HEK293 (cell line): ENCODE data around the gene TMEM164.

Experiments used
- CTCF ChIA-PET: fragments of 350-600 bp; formaldehyde crosslinking; extraction: SDS; loops from one replicate; lab custom pipeline; 2021; ENCODE audit warnings: antibody characterized with exemption; lab: Yijun Ruan, JAX
- POLR2A ChIA-PET: fragments of 300-600 bp; formaldehyde crosslinking; extraction: SDS; loops from one replicate; lab custom pipeline; 2020; ENCODE audit warnings: antibody characterized with exemption, inconsistent platforms; lab: Yijun Ruan, JAX
- H3K27ac ChIP-seq: fragments of 200-500 bp; sonication (Bioruptor generic); 2 replicates; pipeline ENCODE4 v1.5.1; 2014; ENCODE audit warnings: low read depth, low read length, control low read depth, inconsistent platforms; ENCODE audit errors: extremely low read depth
- H3K36me3 ChIP-seq, 2 experiments: fragments of 200-500 bp in 1 of 2; sonication (Bioruptor generic) in 1 of 2; 1 replicate in 1 of 2; 2 replicates in 1 of 2; pipeline ENCODE4 v1.5.1; 2014 to 2017; ENCODE audit warnings: inconsistent platforms in 2 of 2, low read length in 2 of 2; ENCODE audit not compliant: control insufficient read depth in 2 of 2, insufficient read depth in 1 of 2
- H3K4me1 ChIP-seq: fragments of 200-500 bp; sonication (Bioruptor generic); 2 replicates; pipeline ENCODE4 v1.5.1; 2014; ENCODE audit warnings: mild to moderate bottlenecking, low read length, inconsistent platforms; ENCODE audit not compliant: control insufficient read depth, insufficient read depth
- H3K4me3 ChIP-seq: 2 replicates; pipeline ENCODE4 v1.5.1; 2011; ENCODE audit warnings: low read depth, mild to moderate bottlenecking, control low read depth, low read length, moderate library complexity
- H3K9me3 ChIP-seq: fragments of 200-500 bp; sonication (Bioruptor generic); 2 replicates; pipeline ENCODE4 v1.5.1; 2014; ENCODE audit warnings: low read depth, low read length, inconsistent platforms; ENCODE audit not compliant: control insufficient read depth, insufficient read depth
- AEBP2 ChIP-seq: fragments of 450-650 bp; formaldehyde crosslinking; IDR thresholded peaks from 2 replicates; pipeline ENCODE4 v1.5.1; 2016; ENCODE audit warnings: missing biosample characterization, missing genetic modification characterization, borderline replicate concordance
- BCL6B ChIP-seq: fragments of 450-650 bp; formaldehyde crosslinking; IDR thresholded peaks from 2 replicates; pipeline ENCODE4 v1.5.1; 2017; ENCODE audit warnings: missing biosample characterization, missing genetic modification characterization
- HOXD13 ChIP-seq: sonication (generic); formaldehyde crosslinking; IDR thresholded peaks from 2 replicates; pipeline ENCODE4 v1.8.0; 2022; ENCODE audit warnings: missing genetic modification reagents, borderline replicate concordance
- PRDM1 ChIP-seq: fragments of 450-650 bp; formaldehyde crosslinking; IDR thresholded peaks from 2 replicates; pipeline ENCODE4; 2016; ENCODE audit warnings: missing biosample characterization, missing genetic modification characterization
- RBAK ChIP-seq: fragments of 450-650 bp; formaldehyde crosslinking; IDR thresholded peaks from 2 replicates; pipeline ENCODE4 v1.5.1; 2016; ENCODE audit warnings: missing biosample characterization, missing genetic modification characterization
- SALL2 ChIP-seq: fragments of 450-650 bp; formaldehyde crosslinking; IDR thresholded peaks from 2 replicates; pipeline ENCODE4 v1.5.0; 2017; ENCODE audit warnings: missing biosample characterization, mild to moderate bottlenecking, missing genetic modification characterization, borderline replicate concordance
- SCRT2 ChIP-seq: fragments of 450-650 bp; formaldehyde crosslinking; IDR thresholded peaks from 2 replicates; pipeline ENCODE4 v1.5.1; 2016; ENCODE audit warnings: missing biosample characterization, missing genetic modification characterization
- SETDB1 ChIP-seq: IDR thresholded peaks from one replicate; pipeline ENCODE4 v1.6.1; 2017; ENCODE audit warnings: mild to moderate bottlenecking, low read length, moderate library complexity, mixed read lengths; ENCODE audit not compliant: insufficient read length
- ZBTB20 ChIP-seq: fragments of 450-650 bp; formaldehyde crosslinking; IDR thresholded peaks from 2 replicates; pipeline ENCODE4 v1.5.1; 2016; ENCODE audit warnings: missing biosample characterization, missing genetic modification characterization
- ZNF10 ChIP-seq: fragments of 450-650 bp; formaldehyde crosslinking; IDR thresholded peaks from 2 replicates; pipeline ENCODE4 v1.5.1; 2017; ENCODE audit warnings: missing biosample characterization, missing genetic modification characterization
- ZNF157 ChIP-seq: fragments of 450-650 bp; formaldehyde crosslinking; IDR thresholded peaks from 2 replicates; pipeline ENCODE4 v1.5.1; 2016; ENCODE audit warnings: missing biosample characterization, missing genetic modification characterization
- ZNF174 ChIP-seq: fragments of 450-650 bp; formaldehyde crosslinking; IDR thresholded peaks from 2 replicates; pipeline ENCODE4 v1.5.0; 2017; ENCODE audit warnings: missing biosample characterization, mild to moderate bottlenecking, missing genetic modification characterization
- ZNF223 ChIP-seq: fragments of 450-650 bp; formaldehyde crosslinking; IDR thresholded peaks from 2 replicates; pipeline ENCODE4 v1.5.1; 2016; ENCODE audit warnings: missing biosample characterization, missing genetic modification characterization
- ZNF266 ChIP-seq: fragments of 450-650 bp; formaldehyde crosslinking; IDR thresholded peaks from 2 replicates; pipeline ENCODE4 v1.5.1; 2016; ENCODE audit warnings: missing biosample characterization, missing genetic modification characterization, low read depth
- ZNF549 ChIP-seq: fragments of 450-650 bp; IDR thresholded peaks from 2 replicates; pipeline ENCODE4 v1.5.1; 2018; ENCODE audit warnings: missing biosample characterization, missing genetic modification characterization, mild to moderate bottlenecking, inconsistent platforms, moderate library complexity
- ZNF621 ChIP-seq: fragments of 450-650 bp; formaldehyde crosslinking; IDR thresholded peaks from 2 replicates; pipeline ENCODE4 v1.5.1; 2017; ENCODE audit warnings: missing biosample characterization, missing genetic modification characterization
- ZNF677 ChIP-seq: fragments of 450-650 bp; IDR thresholded peaks from 2 replicates; pipeline ENCODE4 v1.5.0; 2018; ENCODE audit warnings: missing biosample characterization, mild to moderate bottlenecking, missing genetic modification characterization, moderate library complexity
- ZNF837 ChIP-seq: fragments of 450-650 bp; formaldehyde crosslinking; IDR thresholded peaks from 2 replicates; pipeline ENCODE4 v1.5.1; 2016; ENCODE audit warnings: missing biosample characterization, missing genetic modification characterization
- TF ChIP-seq, protein P1 (sequence below): fragments of 450-650 bp; formaldehyde crosslinking; IDR thresholded peaks from 2 replicates; pipeline ENCODE4 v1.5.1; 2017; ENCODE audit warnings: missing biosample characterization, missing genetic modification characterization
- TF ChIP-seq, protein P2 (sequence below): fragments of 450-650 bp; formaldehyde crosslinking; IDR thresholded peaks from 2 replicates; pipeline ENCODE4; 2016; ENCODE audit warnings: missing biosample characterization, missing genetic modification characterization
- TF ChIP-seq, protein P3 (sequence below): fragments of 450-650 bp; formaldehyde crosslinking; IDR thresholded peaks from 2 replicates; pipeline ENCODE4 v1.5.1; 2016; ENCODE audit warnings: missing biosample characterization, missing genetic modification characterization
- TF ChIP-seq, protein P4 (sequence below): fragments of 450-650 bp; IDR thresholded peaks from 2 replicates; pipeline ENCODE4 v1.5.1; 2018; ENCODE audit warnings: missing biosample characterization, mild to moderate bottlenecking, missing genetic modification characterization

The TMEM164 gene

GRCh38 chrX:110157444-110157843, 154.5 kb downstream of the TMEM164 start:
- Histone ChIP-seq H3K9me3 (no peaks in the 10 kb centered on the region), H3K36me3 (no peaks in the 10 kb centered on the region), H3K27ac (no peak overlapping the region), H3K4me1 (no peaks in the 10 kb centered on the region), H3K4me3 (no peak overlapping the region)
- TF ChIP-seq SALL2 (tag by site-specific recombination) (no peak), PRDM1 (tag by site-specific recombination) (peak; percentile 90)
- ChIA-PET CTCF (interaction anchor here (0.5 to 20.8 kb wide), 9 partner anchors 11 to 267 kb away, joined by 3 to 576 read pairs (median 3); no protein-coding TSS in a partner anchor), POLR2A (no interaction called here)

DNA sequence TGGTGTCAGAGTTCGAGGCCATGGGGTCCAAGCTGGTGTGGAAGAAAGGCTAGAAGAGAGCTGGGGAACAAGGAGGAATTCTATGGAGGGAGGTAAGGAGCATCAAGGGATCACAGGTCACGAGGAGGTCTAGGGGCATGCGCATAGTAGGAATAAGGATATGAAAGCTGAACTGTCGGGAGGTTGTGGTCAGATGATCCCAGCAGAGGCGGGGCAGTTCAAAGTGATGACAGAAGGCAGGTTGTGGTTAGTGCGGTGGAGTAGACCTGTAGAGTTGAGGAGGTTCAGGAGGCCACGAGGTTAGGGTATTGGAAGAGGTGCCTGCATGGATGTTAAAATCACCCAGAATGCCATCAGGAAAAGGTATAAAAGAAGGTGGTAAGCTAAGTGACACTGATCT, 156.3 kb downstream of the TMEM164 start:
- CTCF ChIA-PET, result interaction anchor here (0.6 to 20.8 kb wide), 13 partner anchors 10 to 709 kb away, joined by 3 to 576 read pairs (median 3); no protein-coding TSS in a partner anchor
- no peak for TF ChIP-seq ZNF157 (tag by site-specific recombination)
- TF ChIP-seq ZNF621 (tag by site-specific recombination), result no peak
- TF ChIP-seq, protein P1, sequence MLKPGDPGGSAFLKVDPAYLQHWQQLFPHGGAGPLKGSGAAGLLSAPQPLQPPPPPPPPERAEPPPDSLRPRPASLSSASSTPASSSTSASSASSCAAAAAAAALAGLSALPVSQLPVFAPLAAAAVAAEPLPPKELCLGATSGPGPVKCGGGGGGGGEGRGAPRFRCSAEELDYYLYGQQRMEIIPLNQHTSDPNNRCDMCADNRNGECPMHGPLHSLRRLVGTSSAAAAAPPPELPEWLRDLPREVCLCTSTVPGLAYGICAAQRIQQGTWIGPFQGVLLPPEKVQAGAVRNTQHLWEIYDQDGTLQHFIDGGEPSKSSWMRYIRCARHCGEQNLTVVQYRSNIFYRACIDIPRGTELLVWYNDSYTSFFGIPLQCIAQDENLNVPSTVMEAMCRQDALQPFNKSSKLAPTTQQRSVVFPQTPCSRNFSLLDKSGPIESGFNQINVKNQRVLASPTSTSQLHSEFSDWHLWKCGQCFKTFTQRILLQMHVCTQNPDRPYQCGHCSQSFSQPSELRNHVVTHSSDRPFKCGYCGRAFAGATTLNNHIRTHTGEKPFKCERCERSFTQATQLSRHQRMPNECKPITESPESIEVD (tag by site-specific recombination), result no peak
- TF ChIP-seq, protein P2, sequence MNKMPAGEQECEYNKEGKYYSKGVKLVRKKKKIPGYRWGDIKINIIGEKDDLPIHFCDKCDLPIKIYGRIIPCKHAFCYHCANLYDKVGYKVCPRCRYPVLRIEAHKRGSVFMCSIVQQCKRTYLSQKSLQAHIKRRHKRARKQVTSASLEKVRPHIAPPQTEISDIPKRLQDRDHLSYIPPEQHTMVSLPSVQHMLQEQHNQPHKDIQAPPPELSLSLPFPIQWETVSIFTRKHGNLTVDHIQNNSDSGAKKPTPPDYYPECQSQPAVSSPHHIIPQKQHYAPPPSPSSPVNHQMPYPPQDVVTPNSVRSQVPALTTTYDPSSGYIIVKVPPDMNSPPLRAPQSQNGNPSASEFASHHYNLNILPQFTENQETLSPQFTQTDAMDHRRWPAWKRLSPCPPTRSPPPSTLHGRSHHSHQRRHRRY (tag by site-specific recombination), result no peak
- TF ChIP-seq, protein P3, sequence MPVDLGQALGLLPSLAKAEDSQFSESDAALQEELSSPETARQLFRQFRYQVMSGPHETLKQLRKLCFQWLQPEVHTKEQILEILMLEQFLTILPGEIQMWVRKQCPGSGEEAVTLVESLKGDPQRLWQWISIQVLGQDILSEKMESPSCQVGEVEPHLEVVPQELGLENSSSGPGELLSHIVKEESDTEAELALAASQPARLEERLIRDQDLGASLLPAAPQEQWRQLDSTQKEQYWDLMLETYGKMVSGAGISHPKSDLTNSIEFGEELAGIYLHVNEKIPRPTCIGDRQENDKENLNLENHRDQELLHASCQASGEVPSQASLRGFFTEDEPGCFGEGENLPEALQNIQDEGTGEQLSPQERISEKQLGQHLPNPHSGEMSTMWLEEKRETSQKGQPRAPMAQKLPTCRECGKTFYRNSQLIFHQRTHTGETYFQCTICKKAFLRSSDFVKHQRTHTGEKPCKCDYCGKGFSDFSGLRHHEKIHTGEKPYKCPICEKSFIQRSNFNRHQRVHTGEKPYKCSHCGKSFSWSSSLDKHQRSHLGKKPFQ (tag by site-specific recombination), result no peak
- TF ChIP-seq ZBTB20 (tag by site-specific recombination), result no peak
- no peak for TF ChIP-seq BCL6B (tag by site-specific recombination)
- TF ChIP-seq AEBP2, result no peak
- no peak for TF ChIP-seq ZNF266
- no peak for TF ChIP-seq RBAK (tag by site-specific recombination)
- no peak for TF ChIP-seq ZNF174 (tag by site-specific recombination)
- TF ChIP-seq SETDB1, result no peak
- TF ChIP-seq ZNF549, result no peak
- TF ChIP-seq, protein P4, sequence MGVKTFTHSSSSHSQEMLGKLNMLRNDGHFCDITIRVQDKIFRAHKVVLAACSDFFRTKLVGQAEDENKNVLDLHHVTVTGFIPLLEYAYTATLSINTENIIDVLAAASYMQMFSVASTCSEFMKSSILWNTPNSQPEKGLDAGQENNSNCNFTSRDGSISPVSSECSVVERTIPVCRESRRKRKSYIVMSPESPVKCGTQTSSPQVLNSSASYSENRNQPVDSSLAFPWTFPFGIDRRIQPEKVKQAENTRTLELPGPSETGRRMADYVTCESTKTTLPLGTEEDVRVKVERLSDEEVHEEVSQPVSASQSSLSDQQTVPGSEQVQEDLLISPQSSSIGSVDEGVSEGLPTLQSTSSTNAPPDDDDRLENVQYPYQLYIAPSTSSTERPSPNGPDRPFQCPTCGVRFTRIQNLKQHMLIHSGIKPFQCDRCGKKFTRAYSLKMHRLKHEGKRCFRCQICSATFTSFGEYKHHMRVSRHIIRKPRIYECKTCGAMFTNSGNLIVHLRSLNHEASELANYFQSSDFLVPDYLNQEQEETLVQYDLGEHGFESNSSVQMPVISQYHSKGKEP (tag by site-specific recombination), result no peak
- no peak for TF ChIP-seq HOXD13 (CRISPR knock-in tag)
- TF ChIP-seq ZNF223, result no peak
- TF ChIP-seq SCRT2 (tag by site-specific recombination), result no peak
- TF ChIP-seq ZNF837 (tag by site-specific recombination), result no peak
- no peak for TF ChIP-seq ZNF677
- no peak for TF ChIP-seq ZNF10 (tag by site-specific recombination)

More for the DNA sequence above, 156.3 kb downstream of the TMEM164 start:
- H3K27ac ChIP-seq, result no peak overlapping the region
- H3K4me1 ChIP-seq, result no peaks in the 10 kb centered on the region
- no peaks in the 10 kb centered on the region for H3K9me3 ChIP-seq
- H3K4me3 ChIP-seq, result no peak overlapping the region
- POLR2A ChIA-PET, result no interaction called here
- H3K36me3 ChIP-seq, result no peaks in the 10 kb centered on the region
